Coronary artery (tissue), 2 donors: Measurements from ENCODE around the gene NDP.

Source experiments
- DNase-seq: peaks from one replicate; pipeline ENCODE4 v3.0.0-alpha.2; 2017; ENCODE audit warnings: low spot score
- H3K27ac ChIP-seq, 2 donors: fragments of 200-600 bp; sonication (generic); one replicate each; pipeline ENCODE4 v1.5.1; 2016 to 2019
- H3K4me3 ChIP-seq: fragments of 200-600 bp; sonication (generic); 2 replicates; pipeline ENCODE4 v1.5.1; 2016; ENCODE audit warnings: mild to moderate bottlenecking, moderate library complexity
- CTCF ChIP-seq: fragments of 200-600 bp; sonication (generic); IDR thresholded peaks from one replicate; pipeline ENCODE4 v1.5.1; 2019; ENCODE audit warnings: antibody characterized with exemption

The NDP gene

GRCh38 chrX:43986083-43986482, 12.9 kb upstream of the NDP start:
- Histone ChIP-seq H3K27ac (no peak overlapping the region), H3K4me3 (no peak overlapping the region)
- no peak for TF ChIP-seq CTCF
- no peak for DNase-seq

- no peak overlapping the region for H3K4me3 ChIP-seq
- TF ChIP-seq CTCF = no peak
- no peak for DNase-seq
- H3K27ac ChIP-seq = no peak overlapping the region
These were observed 12.3 kb upstream of the NDP start for GRCh38 chrX:43985511-43985910.

- TF ChIP-seq CTCF = no peak
- no peak overlapping the region for H3K27ac ChIP-seq
- no peak overlapping the region for H3K4me3 ChIP-seq
- DNase-seq = no peak
These were observed 5.0 kb upstream of the NDP start for GRCh38 chrX:43978226-43978625.

GRCh38 chrX:43976205-43976604, 3.0 kb upstream of the NDP start:
- H3K4me3 ChIP-seq = no peak overlapping the region
- no peak for TF ChIP-seq CTCF

GRCh38 chrX:43975796-43976195, 2.6 kb upstream of the NDP start:
- no peak for DNase-seq
- TF ChIP-seq CTCF = no peak
- no peak overlapping the region for H3K4me3 ChIP-seq
- no peak overlapping the region for H3K27ac ChIP-seq

More at GRCh38 chrX:43976205-43976604, 3.0 kb upstream of the NDP start:
- DNase-seq = no peak
- H3K27ac ChIP-seq = no peak overlapping the region

- no peak overlapping the region for H3K4me3 ChIP-seq
- H3K27ac ChIP-seq = no peak overlapping the region
- TF ChIP-seq CTCF = no peak
- no peak for DNase-seq
These were observed 1.7 kb upstream of the NDP start for GRCh38 chrX:43974741-43975465.

- no peak overlapping the region for H3K27ac ChIP-seq
- H3K4me3 ChIP-seq = no peak overlapping the region
- DNase-seq = no peak
- no peak for TF ChIP-seq CTCF
These were observed 898 bp upstream of the NDP start for GRCh38 chrX:43974100-43974475.
